ENCODE results near the gene PRAC1. TPM values are rescaled to one million over a fixed set of nuclear protein-coding genes. Genes with fewer than 3 reads are reported as not detected.

Gene PRAC1
- polyA plus RNA-seq, 12 donors = not detected

DNA sequence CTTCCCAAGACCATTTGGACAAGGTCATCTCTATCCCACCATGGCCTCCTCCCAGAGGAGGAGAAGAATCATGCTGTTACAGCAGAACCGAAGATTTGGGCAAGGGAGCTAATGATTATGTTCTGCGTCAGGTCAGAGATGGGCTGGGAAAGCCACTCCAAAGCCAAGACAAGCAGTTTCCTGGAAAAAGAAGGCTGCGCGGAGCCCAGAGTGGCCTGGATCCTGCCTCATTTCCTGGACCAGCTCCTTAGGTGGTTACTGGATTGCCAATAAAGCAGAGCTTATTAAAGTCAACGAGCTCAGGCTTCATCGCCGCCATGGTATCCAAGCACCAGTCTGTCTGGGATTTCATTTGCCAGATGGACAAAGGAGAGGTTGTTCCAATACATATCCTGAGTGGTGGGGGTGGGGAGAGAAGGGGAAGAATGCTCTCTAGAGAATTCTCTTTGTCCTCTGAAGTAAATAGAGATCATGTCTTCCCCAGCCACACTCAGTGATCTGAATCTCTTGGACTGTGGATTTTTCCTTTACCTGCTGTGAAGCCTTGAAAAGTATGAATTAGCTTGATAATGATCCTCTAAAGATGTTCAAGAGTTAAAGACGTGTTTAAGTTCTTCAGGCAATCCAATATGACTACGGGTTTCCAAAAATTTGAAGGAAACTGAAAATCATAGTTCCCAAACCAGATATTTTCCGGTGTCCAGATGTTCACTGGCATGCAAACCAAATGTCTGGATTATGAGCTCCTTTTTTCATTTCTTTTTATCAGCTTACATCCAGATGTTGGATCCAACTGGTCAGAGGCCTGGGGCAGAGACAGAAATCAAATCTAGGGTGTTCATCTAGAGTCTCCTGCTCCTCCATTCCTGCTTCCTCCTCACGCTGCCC is 17.7 kb downstream of the PRAC1 start:
- DNase-seq = no peak

DNA sequence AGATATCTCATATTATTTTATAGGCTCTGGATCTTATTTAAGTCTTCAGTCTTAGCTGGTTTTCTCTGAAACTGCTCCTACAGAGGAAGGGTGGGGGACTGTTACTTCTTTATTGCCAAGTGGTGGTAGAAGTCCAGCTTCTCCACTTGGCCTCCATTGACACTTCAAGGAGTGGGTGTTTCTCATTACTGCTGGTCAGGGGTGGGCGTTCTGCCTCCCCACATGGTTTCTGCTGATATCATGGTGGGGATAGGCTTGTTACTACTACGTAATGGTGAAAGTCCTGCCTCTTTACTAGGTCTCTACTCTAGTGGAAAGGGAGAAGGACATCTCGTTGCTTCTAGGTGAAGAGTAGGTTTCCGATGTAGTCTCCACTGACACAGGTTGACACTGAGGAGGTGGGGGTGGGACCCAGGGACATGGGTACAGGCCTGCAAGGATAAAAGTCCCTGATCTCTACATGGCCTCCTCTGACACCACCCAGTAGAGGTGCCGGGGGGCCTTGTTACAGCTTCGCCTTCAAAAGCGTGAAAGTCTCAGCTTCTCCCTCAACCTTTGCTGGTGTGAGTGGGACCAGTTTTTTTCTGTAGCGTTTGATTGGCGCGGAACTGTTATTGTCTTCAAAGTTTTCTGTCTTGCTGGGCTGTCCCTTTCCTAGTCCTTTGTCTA is 20.3 kb downstream of the PRAC1 start:
- no peak for DNase-seq

DNA sequence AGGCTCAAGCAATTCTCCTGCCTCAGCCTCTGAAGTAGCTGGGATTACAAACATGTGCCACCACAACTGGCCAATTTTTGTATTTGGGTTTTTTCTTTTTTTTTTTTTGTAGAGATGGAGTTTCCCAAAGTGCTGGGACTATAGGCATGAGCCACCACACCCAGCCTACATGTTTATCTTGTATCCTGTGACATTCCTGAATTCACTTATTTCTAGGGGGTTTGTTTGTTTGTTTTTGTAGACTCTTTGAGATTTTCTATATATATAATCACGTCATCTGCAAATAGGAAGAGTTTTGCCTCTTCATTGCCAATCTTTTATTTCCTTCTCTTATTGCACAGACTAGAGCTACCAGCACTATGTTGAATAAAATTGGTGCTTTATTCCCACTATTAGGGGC is 29.1 kb downstream of the PRAC1 start:
- no peak for DNase-seq

DNA sequence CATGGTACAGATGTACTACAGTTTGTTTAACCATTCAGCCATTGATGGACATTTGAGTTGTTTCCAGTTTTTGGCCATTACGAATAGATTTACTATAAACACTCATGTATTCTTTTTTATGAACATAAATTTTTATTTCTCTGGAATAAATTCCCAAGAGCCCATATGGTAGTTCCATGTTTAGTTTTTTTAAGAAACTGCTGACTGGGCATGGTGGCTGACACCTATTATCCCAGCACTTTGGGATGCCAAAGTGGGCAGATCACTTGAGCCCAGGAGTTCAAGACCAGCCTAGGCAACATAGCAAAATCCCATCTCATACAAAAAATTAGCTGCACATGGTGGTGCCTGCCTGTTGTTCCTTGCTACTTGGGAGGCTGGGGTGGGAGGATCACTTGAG is 30.3 kb downstream of the PRAC1 start:
- DNase-seq = no peak

DNA sequence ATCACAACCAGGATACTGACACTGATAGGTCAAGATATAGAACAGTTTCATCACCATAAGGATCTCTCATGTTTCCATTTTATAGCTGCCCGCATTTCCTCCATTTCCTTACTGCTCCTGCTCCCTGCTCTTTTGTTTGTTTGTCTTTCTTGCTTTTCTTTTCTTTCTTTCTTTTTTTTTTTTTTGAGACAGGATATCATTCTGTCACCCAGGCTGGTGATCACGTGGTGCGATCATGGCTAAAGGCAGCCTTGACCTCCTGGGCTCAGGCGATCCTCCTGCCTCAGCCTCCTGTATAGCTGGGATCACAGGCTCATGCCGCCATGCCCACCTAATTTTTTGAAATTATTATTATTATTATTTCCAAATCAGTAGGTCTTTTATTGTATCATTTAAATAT is 31.7 kb downstream of the PRAC1 start:
- DNase-seq = no peak

DNA sequence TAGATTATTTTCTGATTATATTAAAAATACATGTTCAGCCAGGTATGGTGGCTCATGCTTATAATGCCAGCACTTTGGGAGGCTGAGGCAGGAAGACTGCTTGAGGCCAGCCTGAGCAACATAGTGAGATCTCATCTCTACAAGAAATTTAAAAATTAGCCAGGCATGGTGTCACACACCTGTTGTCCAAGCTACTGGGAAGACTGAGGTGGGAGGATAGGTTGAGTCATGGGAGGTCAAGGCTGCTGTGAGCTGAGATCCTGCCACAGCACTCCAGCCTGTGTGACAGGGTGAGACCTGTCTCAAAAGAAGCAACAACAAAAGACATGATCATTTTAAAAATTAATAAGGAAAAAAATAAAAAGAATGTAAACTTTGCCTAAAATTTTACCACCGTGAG is 40.7 kb downstream of the PRAC1 start:
- DNase-seq = no peak

DNA sequence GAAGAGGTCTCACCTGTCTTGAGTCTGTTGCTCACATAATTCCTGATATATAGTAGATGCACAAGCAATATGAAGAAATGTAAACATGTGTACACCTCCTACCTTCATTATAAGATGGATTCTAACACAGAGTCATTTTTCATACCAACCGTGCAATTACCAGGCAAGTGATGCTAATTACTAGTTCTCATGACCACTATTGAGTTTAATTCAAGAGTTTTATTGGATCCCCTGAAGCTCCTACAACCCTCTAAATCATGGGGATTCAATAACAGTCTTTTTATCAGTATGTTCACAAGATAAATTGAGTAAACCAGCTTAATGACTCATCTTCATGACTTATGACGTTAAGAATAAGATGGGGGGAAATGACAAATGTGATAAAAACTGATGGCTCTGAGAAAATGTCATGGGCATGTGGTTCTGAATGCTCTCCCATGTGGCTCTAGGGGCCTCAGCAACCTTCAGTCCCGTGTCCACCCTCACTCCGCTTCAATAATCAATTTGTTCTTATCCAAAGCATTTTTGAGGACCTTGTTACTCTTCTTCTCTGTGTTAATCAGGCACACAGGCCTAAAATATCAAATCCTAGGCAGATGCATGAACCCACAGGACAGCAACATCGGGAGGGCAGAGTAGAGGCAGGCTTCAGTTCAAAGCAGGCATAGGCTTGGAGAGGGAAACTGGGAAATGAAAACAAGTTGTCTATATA is 42.8 kb downstream of the PRAC1 start:
- no peak for DNase-seq

DNA sequence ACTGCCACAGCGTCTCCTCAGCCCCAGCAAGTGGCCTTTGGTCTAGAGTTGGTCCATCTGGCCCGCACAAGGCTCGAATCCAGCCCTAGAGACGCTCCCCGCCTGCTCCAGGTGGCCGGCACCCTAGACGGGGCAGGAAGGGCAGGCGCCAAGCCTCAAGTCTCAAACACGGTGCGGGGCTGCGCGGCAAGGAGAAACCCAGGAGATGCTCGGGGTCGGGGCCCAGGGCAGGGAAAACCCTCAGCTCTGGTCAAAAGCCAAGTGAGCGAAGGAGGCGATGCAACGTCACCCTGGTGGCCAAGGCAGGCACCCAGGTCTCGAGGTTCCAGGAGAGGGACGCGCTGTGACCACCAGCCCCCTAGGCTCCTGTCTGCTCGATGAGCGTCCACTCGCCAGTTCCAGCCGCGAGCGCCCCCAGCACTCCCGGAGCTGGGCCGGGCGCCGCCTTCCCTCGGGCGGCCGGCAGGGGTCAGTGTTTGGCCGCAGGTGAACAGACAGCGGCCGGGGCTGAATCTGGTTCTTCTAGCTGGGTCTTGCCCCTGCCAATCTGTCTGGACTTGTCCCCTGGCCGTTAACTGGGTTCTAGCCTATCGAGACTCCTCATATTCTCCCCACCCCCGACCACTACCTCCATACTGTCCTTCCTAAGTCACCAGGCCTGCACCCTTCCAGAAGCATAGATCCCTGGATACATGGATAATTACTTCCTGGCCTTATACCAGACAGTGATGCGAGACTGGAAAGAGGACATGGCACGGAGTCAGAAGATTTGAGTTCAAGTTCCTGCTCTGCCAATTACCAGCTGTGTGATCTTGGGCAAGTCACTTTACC is 44.0 kb downstream of the PRAC1 start:
- peak; percentile 31 for DNase-seq

DNA sequence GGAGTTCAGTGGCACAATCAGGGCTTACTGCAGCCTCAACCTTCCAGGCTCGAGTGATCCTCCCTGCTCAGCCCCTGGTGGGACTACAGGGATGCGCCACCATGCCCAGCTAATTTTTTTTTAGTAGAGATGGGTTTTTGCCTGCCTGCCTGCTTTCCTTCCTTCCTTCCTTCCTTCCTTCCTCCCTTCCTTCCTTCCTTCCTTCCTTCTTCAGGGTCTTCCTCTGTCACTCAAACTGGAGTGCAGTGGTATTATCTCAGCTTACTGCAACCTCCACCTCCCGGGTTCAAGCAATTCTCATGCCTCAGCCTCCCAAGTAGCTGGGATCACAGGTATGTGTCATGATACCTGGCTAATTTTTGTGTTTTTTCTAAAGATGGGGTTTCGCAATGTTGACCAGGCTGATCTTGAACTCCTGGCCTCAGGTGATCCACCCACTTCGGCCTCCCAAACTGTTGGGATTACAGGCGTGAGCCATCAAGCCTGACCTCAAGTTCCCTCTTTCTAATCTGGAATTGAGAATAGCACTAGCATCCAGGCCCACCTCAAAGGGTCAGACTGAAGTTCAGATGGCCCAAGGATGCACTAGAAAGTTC is 45.3 kb downstream of the PRAC1 start:
- no peak for DNase-seq

DNA sequence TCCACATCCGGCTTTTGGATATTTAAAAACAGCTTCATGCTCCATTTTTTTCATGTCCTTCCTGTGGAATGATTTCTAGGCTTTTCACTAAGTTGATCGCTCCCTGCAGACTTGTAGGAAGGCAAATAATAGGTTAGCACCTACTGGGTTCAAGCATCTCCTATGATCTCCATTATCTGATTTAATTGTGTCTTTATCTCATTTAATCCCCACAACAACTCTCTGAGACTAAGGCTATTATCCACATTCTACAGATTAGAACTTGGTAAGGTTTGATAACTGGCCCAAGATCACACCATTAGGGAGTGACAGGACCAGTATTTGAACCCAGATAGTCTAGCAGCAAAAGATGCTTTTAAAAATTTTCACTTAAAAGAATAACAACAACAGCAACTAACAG is 50.0 kb downstream of the PRAC1 start:
- no peak for DNase-seq

Other genes starting within 250 kb of the PRAC1 start
- gene HOXB1, start 191.5 kb downstream of the PRAC1 start, polyA plus RNA-seq (ENCODE audit: insufficient read length in 12 of 12) = not detected
- 10 to 100 TPM in 7 of 12 donors, 1 to 10 TPM in 4, not detected in 1; 5.5 to 16.3 (median 11.9) TPM for gene HOXB2, start 177.4 kb downstream of the PRAC1 start, polyA plus RNA-seq (ENCODE audit: insufficient read length in 12 of 12)
- 1 to 10 TPM in 9 of 12 donors, under 1 TPM in 2, not detected in 1; 0.69 to 4.5 (median 2.2) TPM for gene HOXB4, start 144.2 kb downstream of the PRAC1 start, polyA plus RNA-seq (ENCODE audit: insufficient read length in 12 of 12)
- gene HOXB3, start 132.3 kb downstream of the PRAC1 start, polyA plus RNA-seq (ENCODE audit: insufficient read length in 12 of 12) = 10 to 100 TPM in 9 of 12 donors, 1 to 10 TPM in 2, not detected in 1; 4.0 to 42.9 (median 13.4) TPM
- 10 to 100 TPM in 1 of 12 donors, 1 to 10 TPM in 4, under 1 TPM in 6, not detected in 1; 0.54 to 17.5 (median 0.93) TPM for gene HOXB5, start 128.7 kb downstream of the PRAC1 start, polyA plus RNA-seq (ENCODE audit: insufficient read length in 12 of 12)
- 1 to 10 TPM in 9 of 12 donors, under 1 TPM in 2, not detected in 1; 0.80 to 8.8 (median 1.4) TPM for gene HOXB6, start 117.5 kb downstream of the PRAC1 start, polyA plus RNA-seq (ENCODE audit: insufficient read length in 12 of 12)
- gene HOXB7, start 111.5 kb downstream of the PRAC1 start, polyA plus RNA-seq (ENCODE audit: insufficient read length in 12 of 12) = 10 to 100 TPM in 1 of 12 donors, 1 to 10 TPM in 10, not detected in 1; 1.5 to 12.5 (median 2.2) TPM
- gene HOXB8, start 107.2 kb downstream of the PRAC1 start, polyA plus RNA-seq (ENCODE audit: insufficient read length in 12 of 12) = 1 to 10 TPM in 2 of 12 donors, under 1 TPM in 7, not detected in 3; 0.07 to 1.9 (median 0.27) TPM
- gene HOXB9, start 96.2 kb downstream of the PRAC1 start, polyA plus RNA-seq (ENCODE audit: insufficient read length in 12 of 12) = under 1 TPM in 10 of 12 donors, not detected in 2; 0.09 to 0.77 (median 0.40) TPM
- gene PRAC2, start 667 bp upstream of the PRAC1 start, polyA plus RNA-seq (ENCODE audit: insufficient read length in 12 of 12) = not detected
- gene HOXB13, start 6.2 kb upstream of the PRAC1 start, polyA plus RNA-seq (ENCODE audit: insufficient read length in 12 of 12) = 1 to 10 TPM in 1 of 12 donors, under 1 TPM in 1, not detected in 10; 0.11 to 5.9 TPM
- gene TTLL6, start 94.7 kb upstream of the PRAC1 start, polyA plus RNA-seq (ENCODE audit: insufficient read length in 12 of 12) = under 1 TPM in 1 of 12 donors, not detected in 11; 0.14 TPM
- gene CALCOCO2, start 108.5 kb upstream of the PRAC1 start, polyA plus RNA-seq (ENCODE audit: insufficient read length in 12 of 12) = 10 to 100 TPM in 11 of 12 donors, not detected in 1; 39.9 to 73.3 (median 53.9) TPM
- gene ATP5MC1, start 170.3 kb upstream of the PRAC1 start, polyA plus RNA-seq (ENCODE audit: insufficient read length in 12 of 12) = 100 to 1,000 TPM in 10 of 12 donors, 10 to 100 TPM in 1, not detected in 1; 76.7 to 139 (median 131) TPM
- gene UBE2Z, start 185.9 kb upstream of the PRAC1 start, polyA plus RNA-seq (ENCODE audit: insufficient read length in 12 of 12) = 100 to 1,000 TPM in 1 of 12 donors, 10 to 100 TPM in 10, not detected in 1; 53.0 to 103 (median 65.5) TPM
- 10 to 100 TPM in 11 of 12 donors, not detected in 1; 57.1 to 77.8 (median 67.8) TPM for gene SNF8, start 222.3 kb upstream of the PRAC1 start, polyA plus RNA-seq (ENCODE audit: insufficient read length in 12 of 12)
- not detected for gene GIP, start 246.1 kb upstream of the PRAC1 start, polyA plus RNA-seq (ENCODE audit: insufficient read length in 12 of 12)

Data from muscle of arm (tissue), 12 donors.